AML-193 (cell line): ENCODE data around the gene ZNF81.
A peak's percentile ranks its signal among the peaks of the same experiment; 100 is the strongest.
"Not testable (repeated sequence)": the region's sequence is repeated elsewhere in the genome, so short reads cannot be mapped to it uniquely, and the experiment has no call there.

Source experiments
- DNase-seq, 2 experiments: peaks; one replicate each; lab custom pipeline; 2025; lab: John Stamatoyannopoulos, UW

ZNF81 gene

GRCh38 chrX:47844117-47844516 is 7.4 kb downstream of the ZNF81 start:
- no peak for DNase-seq

- DNase-seq = no peak
Observed at GRCh38 chrX:47846040-47846439, 9.3 kb downstream of the ZNF81 start.

DNA sequence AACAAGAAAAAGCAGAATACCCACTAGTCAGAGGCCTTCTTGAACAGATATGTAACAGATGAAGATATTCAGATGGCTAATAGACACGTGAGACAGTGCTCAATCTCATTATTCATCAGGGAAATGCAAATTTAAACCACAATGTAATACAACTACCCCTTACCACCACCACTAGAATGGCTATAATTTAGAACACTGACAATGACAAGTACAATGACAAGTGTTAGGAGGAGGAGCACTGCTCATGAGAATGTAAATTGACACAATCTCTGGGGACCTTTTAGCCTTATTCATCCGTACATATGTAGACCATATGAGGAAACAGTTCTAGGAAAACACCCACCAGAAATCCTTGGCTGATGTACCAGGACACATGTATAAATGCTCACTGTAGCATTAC is 13.1 kb downstream of the ZNF81 start:
- DNase-seq = no peak

GRCh38 chrX:47850389-47850788 is 13.7 kb downstream of the ZNF81 start:
- not testable (repeated sequence) for DNase-seq

GRCh38 chrX:47850901-47851300 is 14.2 kb downstream of the ZNF81 start:
- no peak for DNase-seq

- DNase-seq = peak; percentile 1 to 3
Observed at GRCh38 chrX:47854474-47854873, 17.8 kb downstream of the ZNF81 start.

DNA sequence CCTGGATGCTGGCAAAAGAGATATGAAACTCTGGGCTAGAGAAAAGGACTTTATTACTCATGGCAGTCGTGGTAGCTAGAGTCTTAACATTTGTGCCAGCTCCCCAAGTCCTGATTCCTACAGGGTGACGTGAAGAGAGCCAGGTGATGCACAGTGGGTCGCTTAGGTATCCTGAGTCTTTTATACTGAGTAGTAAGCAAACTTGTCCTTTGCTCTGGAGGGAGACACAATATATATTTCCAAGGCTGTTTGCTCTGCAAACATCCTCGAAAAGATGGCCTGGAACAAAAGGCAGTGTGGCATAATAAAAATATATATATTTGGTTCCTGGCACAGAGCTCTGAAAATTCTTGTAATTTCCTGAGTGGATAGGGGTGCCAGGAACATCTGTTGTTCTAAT is 23.0 kb downstream of the ZNF81 start:
- DNase-seq = no peak

DNA sequence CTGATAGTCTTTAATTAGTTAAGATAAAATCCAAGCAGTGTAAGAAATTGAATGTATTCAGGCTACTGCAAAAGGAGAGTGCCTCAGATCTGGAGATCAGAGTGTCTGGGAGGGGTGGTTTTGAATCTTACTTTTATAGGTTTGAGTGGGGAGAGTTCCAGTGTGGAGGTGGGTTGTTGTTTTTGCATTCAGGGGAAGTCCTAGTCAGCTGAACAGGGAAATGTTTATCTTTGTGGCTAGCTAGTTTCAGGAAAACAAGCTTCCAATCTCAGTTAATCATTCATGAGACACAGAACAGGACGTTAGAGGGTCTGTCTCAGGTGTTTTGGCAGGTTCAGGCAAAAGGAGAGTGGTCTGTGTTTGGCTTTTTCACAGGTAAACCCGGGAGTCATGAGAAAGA is 26.0 kb downstream of the ZNF81 start:
- no peak for DNase-seq

DNA sequence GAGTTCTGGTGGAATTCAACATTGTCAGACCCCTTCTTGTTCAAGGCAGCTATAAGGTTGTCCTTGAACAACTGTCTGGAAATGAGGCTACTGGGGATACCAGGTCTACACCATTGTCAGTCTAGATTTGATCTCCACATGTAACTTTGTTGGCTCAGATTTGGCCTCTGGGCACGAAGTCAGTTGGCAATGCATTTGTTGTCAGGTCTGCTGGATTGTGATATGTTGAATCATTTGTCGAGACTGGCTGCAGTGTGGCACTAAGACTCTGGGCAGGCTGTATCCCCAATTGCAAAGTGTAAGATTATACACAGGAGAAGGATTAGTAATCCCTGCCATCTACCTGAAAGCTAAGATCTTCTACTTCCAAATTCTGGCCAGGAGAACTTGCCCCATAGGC is 26.5 kb downstream of the ZNF81 start:
- DNase-seq = no peak

DNA sequence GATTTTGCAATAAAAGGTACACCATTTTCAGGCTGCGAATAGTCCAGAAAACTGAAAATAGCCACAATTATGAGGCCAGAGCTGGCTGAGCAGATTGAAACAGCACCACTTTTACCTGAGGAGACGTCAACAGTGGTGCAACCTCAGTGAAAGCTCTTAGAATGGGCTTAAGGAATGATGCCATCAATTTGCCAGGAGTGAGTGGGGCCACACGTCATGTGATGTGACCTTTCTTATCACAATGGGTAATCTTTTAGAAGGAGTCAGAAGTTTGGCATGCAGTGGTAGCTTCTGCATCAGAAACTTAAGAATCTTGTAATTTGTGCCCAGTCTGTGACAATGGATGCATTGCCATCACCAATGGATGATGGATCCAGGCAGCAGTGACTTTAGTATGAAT is 27.6 kb downstream of the ZNF81 start:
- no peak for DNase-seq

- no peak for DNase-seq
Observed at GRCh38 chrX:47864785-47865184, 28.1 kb downstream of the ZNF81 start.

GRCh38 chrX:47873123-47873522 is 36.4 kb downstream of the ZNF81 start:
- DNase-seq = no peak

DNA sequence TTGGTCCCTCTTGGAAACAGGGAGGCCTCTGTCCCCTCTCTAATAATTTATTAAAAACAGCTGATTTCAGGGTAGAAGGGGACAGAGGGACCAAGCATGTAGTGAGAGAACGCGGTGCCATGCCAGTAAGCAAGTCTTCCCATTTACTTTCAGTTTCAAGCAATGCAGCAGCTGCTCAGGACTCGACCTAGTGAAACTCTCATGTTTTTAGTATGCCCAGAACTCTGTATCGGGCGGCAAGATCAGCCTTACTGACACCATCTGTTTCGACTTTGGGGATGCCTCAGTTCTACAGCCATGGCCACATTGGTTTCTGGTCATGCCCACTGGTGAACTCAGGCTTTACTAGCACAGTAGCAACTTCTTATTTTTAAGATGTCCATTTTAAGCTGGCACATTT is 40.6 kb downstream of the ZNF81 start:
- DNase-seq = no peak

DNA sequence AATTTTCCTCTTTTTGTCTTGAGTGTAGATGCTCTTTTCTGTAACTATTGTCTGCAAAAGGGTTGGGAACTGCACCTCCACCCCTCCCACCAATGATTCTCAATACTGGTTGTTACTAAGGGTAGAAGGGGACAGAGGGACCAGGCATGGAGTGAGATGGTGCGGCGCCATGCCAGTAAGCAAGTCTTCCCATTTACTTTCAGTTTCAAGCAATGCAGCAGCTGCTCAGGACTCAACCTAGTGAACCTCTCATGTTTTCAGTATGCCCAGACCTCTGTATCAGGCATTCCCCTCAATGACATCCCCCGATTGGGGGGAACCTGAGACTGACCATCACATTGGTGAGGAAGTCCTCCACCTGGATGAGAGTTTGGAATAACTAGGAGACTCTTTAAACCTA is 41.5 kb downstream of the ZNF81 start:
- no peak for DNase-seq

GRCh38 chrX:47879463-47879862 is 42.8 kb downstream of the ZNF81 start:
- DNase-seq = no peak

- no peak for DNase-seq
Observed at GRCh38 chrX:47880927-47881326, 44.2 kb downstream of the ZNF81 start.

DNA sequence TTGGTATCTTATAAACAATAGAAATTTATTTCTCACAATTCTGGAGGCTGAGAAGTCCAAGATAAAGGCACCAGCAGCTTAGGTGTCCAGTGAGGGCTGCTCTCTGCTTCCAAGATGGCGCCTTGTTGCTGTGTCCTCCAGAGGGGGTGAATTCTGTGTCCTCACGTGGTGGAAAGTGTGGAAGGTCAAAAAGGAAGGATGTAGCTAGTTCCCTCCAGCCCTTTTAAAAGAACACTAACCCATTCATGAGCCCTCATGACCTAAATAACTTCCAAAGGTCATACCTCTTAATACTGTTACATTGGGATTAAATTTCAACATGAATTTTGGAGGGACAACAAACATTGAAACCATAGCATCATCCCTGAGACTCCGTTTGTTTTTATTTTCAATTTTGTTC is 48.8 kb downstream of the ZNF81 start:
- no peak for DNase-seq

DNA sequence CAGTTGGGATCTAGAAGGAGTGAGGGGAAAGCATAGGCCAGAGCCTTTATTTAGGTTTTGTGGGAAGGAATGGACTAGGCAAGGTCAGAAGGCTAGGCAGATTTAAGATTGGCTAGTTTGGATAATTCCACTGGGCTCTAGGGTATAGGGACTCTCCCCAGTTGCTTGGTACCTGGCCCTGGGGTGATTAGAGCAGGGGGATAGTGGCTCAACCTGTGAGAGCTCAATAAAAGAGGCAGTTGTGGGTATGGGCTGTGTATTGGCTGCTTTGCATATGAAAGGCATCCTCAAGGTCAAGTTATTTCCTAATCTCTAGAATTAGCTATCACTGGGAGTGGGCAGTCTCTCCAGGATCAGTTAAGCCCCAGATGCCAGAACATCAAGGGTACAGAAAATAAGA is 61.3 kb downstream of the ZNF81 start:
- DNase-seq = no peak

DNA sequence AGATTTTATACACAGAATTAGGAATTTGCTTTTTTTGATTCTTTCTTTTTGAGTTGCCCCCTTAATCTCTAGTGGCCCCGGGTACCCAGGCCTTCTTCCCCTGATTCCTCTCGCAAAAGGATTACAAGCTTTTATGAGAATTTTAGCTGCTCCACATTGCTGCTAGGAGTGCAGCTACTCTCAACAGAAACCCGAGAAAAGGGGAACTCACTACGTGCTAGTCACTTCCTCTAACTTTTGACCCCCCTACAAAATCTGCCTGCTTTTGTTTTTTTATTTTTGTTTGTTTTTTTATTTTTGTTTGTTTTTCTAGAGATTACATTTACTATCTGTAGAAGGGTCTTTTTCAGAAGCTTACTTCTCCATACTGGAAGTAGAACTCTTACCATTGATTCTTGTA is 64.1 kb downstream of the ZNF81 start:
- peak; percentile 4 to 29 for DNase-seq

DNA sequence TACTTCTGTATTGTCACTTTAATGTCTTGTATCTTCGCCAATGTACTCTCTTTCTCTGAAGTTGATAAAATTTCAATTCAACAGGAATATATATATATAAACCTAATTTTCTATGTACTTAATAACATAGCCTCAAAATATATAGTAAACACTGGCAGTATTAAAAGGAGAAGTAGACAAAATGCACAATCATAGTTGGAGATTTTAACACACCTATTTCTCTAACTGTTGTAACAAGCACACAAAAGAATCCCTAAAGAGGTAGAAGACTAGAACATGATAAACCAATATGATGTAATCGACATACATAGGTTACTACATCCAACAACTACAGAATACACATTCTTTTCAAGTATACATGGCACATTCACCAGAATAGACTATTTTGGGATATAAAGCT is 65.5 kb downstream of the ZNF81 start:
- DNase-seq = peak; percentile 1

- no peak for DNase-seq
Observed at GRCh38 chrX:47915886-47916493, 79.3 kb downstream of the ZNF81 start.

GRCh38 chrX:47918274-47918673 is 81.6 kb downstream of the ZNF81 start:
- DNase-seq = no peak

DNA sequence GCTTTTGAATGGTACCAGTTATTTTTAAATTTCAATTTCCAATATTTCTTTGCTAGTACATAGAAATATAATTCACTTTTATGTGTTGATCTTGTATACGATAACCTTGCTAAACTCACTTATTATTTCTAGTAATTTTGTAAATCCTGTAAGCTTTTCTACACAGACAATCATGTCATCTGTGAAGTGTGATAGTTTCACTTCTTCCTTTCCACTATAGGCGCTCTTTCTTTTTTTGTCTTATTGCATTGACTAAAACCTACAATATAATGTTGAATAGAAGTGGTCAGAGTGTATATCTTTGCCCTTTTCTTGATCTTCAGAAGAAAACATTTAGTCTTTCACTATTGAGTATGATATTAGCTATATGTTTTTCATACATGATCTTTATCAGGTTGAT is 90.5 kb downstream of the ZNF81 start:
- no peak for DNase-seq

GRCh38 chrX:47931970-47932369 is 95.3 kb downstream of the ZNF81 start:
- DNase-seq = not testable (repeated sequence)

- no peak for DNase-seq
Observed at GRCh38 chrX:47933946-47934345, 97.2 kb downstream of the ZNF81 start.
